ENCODE data around the gene HOXD9.

GRCh38 chr2:176114930-176115625 lies 7.4 kb upstream of the HOXD9 start:
- TF ChIP-seq, protein P1, sequence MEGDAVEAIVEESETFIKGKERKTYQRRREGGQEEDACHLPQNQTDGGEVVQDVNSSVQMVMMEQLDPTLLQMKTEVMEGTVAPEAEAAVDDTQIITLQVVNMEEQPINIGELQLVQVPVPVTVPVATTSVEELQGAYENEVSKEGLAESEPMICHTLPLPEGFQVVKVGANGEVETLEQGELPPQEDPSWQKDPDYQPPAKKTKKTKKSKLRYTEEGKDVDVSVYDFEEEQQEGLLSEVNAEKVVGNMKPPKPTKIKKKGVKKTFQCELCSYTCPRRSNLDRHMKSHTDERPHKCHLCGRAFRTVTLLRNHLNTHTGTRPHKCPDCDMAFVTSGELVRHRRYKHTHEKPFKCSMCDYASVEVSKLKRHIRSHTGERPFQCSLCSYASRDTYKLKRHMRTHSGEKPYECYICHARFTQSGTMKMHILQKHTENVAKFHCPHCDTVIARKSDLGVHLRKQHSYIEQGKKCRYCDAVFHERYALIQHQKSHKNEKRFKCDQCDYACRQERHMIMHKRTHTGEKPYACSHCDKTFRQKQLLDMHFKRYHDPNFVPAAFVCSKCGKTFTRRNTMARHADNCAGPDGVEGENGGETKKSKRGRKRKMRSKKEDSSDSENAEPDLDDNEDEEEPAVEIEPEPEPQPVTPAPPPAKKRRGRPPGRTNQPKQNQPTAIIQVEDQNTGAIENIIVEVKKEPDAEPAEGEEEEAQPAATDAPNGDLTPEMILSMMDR (conservative IDR thresholded peaks at IDR 0.05; ENCODE audit: low read length) = no peak
- no peak for TF ChIP-seq EZH2phosphoT487 (IDR thresholded peaks at IDR 0.05; ENCODE audit: borderline replicate concordance, low read depth, low read length)
